ENCODE results near the gene PLK5. TPM values are rescaled to one million over a fixed set of nuclear protein-coding genes. Genes with fewer than 3 reads are reported as not detected.

The PLK5 gene
- total RNA-seq, 2 experiments from 2014 or later, result not detected

- CTCF ChIA-PET, result no interaction called here
- POLR2A ChIA-PET, result no interaction called here
Measured at GRCh38 chr19:1505991-1506881, 17.6 kb upstream of the PLK5 start.

GRCh38 chr19:1507192-1507660 is 16.7 kb upstream of the PLK5 start:
- Mint-ChIP-seq H3K27ac (no peak overlapping the region), H3K9me3 (no peaks in the 10 kb centered on the region), H3K27me3 (peaks cover 27% of the 10 kb centered on the region), H3K4me3 (no peak overlapping the region), H3K4me1 (ENCODE audit: low read depth) (peaks cover 20% of the 10 kb centered on the region), H3K36me3 (ENCODE audit: low read depth) (no peaks in the 10 kb centered on the region)
- TF ChIP-seq, protein P1, sequence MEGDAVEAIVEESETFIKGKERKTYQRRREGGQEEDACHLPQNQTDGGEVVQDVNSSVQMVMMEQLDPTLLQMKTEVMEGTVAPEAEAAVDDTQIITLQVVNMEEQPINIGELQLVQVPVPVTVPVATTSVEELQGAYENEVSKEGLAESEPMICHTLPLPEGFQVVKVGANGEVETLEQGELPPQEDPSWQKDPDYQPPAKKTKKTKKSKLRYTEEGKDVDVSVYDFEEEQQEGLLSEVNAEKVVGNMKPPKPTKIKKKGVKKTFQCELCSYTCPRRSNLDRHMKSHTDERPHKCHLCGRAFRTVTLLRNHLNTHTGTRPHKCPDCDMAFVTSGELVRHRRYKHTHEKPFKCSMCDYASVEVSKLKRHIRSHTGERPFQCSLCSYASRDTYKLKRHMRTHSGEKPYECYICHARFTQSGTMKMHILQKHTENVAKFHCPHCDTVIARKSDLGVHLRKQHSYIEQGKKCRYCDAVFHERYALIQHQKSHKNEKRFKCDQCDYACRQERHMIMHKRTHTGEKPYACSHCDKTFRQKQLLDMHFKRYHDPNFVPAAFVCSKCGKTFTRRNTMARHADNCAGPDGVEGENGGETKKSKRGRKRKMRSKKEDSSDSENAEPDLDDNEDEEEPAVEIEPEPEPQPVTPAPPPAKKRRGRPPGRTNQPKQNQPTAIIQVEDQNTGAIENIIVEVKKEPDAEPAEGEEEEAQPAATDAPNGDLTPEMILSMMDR (IDR thresholded peaks at IDR 0.05), result no peak
- ChIA-PET POLR2A (no interaction called here), CTCF (no interaction called here)
- DNase-seq (no peak), ATAC-seq (no peak)
- intact Hi-C loops (cut with micrococcal nuclease), result no loop called here

More at GRCh38 chr19:1505991-1506881, 17.6 kb upstream of the PLK5 start:
- no peak overlapping the region for H3K4me3 Mint-ChIP-seq
- H3K27me3 Mint-ChIP-seq, result peaks cover 27% of the 10 kb centered on the region
- DNase-seq (no peak), ATAC-seq (no peak)
- no peaks in the 10 kb centered on the region for H3K36me3 Mint-ChIP-seq (ENCODE audit: low read depth)
- H3K9me3 Mint-ChIP-seq, result no peaks in the 10 kb centered on the region
- intact Hi-C loops (cut with micrococcal nuclease), result no loop called here
- TF ChIP-seq, protein P1 (IDR thresholded peaks at IDR 0.05), result no peak
- H3K4me1 Mint-ChIP-seq (ENCODE audit: low read depth), result peaks cover 17% of the 10 kb centered on the region
- no peak overlapping the region for H3K27ac Mint-ChIP-seq

GRCh38 chr19:1507763-1508506 is 15.9 kb upstream of the PLK5 start:
- intact Hi-C loops (cut with micrococcal nuclease), result no loop called here
- H3K27ac Mint-ChIP-seq, result peak overlapping the region; percentile 85

DNA sequence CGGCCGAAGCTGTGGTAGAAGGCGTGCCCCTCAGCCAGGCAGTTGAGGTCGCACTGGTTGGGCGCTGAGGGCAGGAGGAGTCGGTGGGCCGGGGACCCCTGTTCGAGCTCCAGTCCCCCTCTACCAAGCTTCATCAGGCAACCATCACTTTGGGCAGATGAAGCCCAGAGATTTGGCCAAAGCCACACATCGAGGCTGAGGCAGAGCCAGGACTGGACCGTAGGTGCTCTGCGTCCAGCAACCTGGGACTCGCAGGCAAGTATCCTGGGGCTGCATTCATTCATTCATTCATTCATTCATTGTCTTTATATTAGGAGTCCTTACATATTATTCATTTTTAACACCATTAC is 15.4 kb upstream of the PLK5 start:
- TF ChIP-seq, protein P1 (IDR thresholded peaks at IDR 0.05), result no peak
- H3K4me1 Mint-ChIP-seq (ENCODE audit: low read depth), result peaks cover 17% of the 10 kb centered on the region
- DNase-seq (no peak), ATAC-seq (no peak)
- CTCF ChIA-PET, result interaction anchor here (1.5 kb wide), 1 partner anchor 18 kb away, joined by 3 read pairs; the partner anchor contains the start of gene REEP6
- POLR2A ChIA-PET, result interaction anchor here (0.6 to 1.0 kb wide), 2 partner anchors 8 to 38 kb away, joined by 3 to 4 read pairs; no protein-coding TSS in a partner anchor
- no peak overlapping the region for H3K27ac Mint-ChIP-seq
- no peak overlapping the region for H3K4me3 Mint-ChIP-seq
- no peaks in the 10 kb centered on the region for H3K9me3 Mint-ChIP-seq
- no peaks in the 10 kb centered on the region for H3K36me3 Mint-ChIP-seq (ENCODE audit: low read depth)
- H3K27me3 Mint-ChIP-seq, result peaks cover 25% of the 10 kb centered on the region
- intact Hi-C loops (cut with micrococcal nuclease), result no loop called here

More at GRCh38 chr19:1507763-1508506, 15.9 kb upstream of the PLK5 start:
- H3K4me3 Mint-ChIP-seq, result peak overlapping the region; percentile 76
- DNase-seq (peak; percentile 94), ATAC-seq (peak; percentile 86)
- H3K27me3 Mint-ChIP-seq, result peaks cover 25% of the 10 kb centered on the region
- H3K36me3 Mint-ChIP-seq (ENCODE audit: low read depth), result no peaks in the 10 kb centered on the region
- TF ChIP-seq, protein P1 (IDR thresholded peaks at IDR 0.05), result no peak
- POLR2A ChIA-PET, result interaction anchor here (0.6 to 1.0 kb wide), 2 partner anchors 8 to 39 kb away, joined by 3 to 4 read pairs; no protein-coding TSS in a partner anchor
- no peaks in the 10 kb centered on the region for H3K9me3 Mint-ChIP-seq
- H3K4me1 Mint-ChIP-seq (ENCODE audit: low read depth), result peaks cover 21% of the 10 kb centered on the region
- CTCF ChIA-PET, result interaction anchor here (1.5 kb wide), 1 partner anchor 17 kb away, joined by 3 read pairs; the partner anchor contains the start of gene REEP6

Data from activated CD8-positive, alpha-beta T cell treated with anti-CD3 and anti-CD28 coated beads for 36 hours (primary cell).